B cell (primary cell): ENCODE data around the gene RHBDL1.

Source experiments
- EZH2 ChIP-seq: IDR thresholded peaks from 2 replicates; pipeline ENCODE4 v1.6.1; 2012; ENCODE audit warnings: borderline replicate concordance, low read depth, mild to moderate bottlenecking, moderate library complexity, low read length; ENCODE audit not compliant: insufficient read depth, poor library complexity, severe bottlenecking
- TF ChIP-seq, protein P1 (sequence below): fragments of 200-600 bp; IDR thresholded peaks from one replicate; pipeline ENCODE4 v1.8.0; 2022; ENCODE audit warnings: antibody characterized with exemption, mild to moderate bottlenecking

DNA sequence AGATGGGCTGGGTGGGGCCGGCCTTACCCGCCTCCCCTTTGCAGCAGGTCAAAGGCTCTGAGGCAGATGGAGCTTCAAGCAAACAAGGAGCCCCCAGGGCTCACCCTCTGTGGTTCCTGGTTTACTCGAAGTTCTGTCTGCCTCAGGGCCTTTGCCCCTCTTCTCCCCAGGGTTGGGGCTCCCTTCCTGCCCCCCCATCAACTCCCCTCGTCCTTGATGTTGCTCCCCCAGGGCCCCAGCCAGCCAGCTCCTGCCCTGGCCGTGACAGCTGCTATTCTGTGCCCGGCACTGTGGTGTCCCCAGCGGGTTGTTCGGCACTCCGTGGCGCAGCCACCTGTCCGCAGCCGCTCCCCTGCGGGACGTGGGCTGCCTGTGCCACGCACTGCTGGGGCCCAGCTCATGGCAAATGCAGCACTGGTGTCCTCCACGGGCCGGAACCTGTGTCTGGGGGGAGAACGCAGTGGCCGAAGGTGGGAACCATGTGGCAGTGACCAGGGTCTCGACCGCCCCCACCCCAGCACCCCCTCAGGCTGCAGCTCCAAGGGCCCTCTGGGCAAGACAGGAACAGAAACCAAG, 35.1 kb downstream of the RHBDL1 start:
- TF ChIP-seq, protein P1, sequence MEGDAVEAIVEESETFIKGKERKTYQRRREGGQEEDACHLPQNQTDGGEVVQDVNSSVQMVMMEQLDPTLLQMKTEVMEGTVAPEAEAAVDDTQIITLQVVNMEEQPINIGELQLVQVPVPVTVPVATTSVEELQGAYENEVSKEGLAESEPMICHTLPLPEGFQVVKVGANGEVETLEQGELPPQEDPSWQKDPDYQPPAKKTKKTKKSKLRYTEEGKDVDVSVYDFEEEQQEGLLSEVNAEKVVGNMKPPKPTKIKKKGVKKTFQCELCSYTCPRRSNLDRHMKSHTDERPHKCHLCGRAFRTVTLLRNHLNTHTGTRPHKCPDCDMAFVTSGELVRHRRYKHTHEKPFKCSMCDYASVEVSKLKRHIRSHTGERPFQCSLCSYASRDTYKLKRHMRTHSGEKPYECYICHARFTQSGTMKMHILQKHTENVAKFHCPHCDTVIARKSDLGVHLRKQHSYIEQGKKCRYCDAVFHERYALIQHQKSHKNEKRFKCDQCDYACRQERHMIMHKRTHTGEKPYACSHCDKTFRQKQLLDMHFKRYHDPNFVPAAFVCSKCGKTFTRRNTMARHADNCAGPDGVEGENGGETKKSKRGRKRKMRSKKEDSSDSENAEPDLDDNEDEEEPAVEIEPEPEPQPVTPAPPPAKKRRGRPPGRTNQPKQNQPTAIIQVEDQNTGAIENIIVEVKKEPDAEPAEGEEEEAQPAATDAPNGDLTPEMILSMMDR = no peak
- TF ChIP-seq EZH2 = no peak
